PC-9 (cell line): Measurements from ENCODE around the gene SH3GL2. TPM values are rescaled to one million over a fixed set of nuclear protein-coding genes. Genes with fewer than 3 reads are reported as not detected.

Experiments used
- BruUV-seq: library from RNA; stranded (reverse); fragments of 400-500 nt; replicated peaks from 2 replicates; lab custom pipeline; 2021; lab: Mats Ljungman, UMichigan
- CTCF ChIA-PET: fragments of 300-600 bp; sonication (Branson Sonifier 250); formaldehyde crosslinking; loops from one replicate; lab custom pipeline; 2022; ENCODE audit warnings: antibody characterized with exemption; lab: Charles Lee
- POLR2A ChIA-PET: fragments of 300-600 bp; sonication (Branson Sonifier 250); formaldehyde crosslinking; loops from one replicate; lab custom pipeline; 2022; ENCODE audit warnings: antibody characterized with exemption; ENCODE audit not compliant: unreplicated experiment; lab: Charles Lee
- DNase-seq, 2 experiments: peaks; one replicate each; pipeline versions ENCODE4 v3.0.0 to v3.0.0-alpha.2; 2015 to 2022; ENCODE audit warnings: mixed read lengths in 1 of 2
- H2AFZ ChIP-seq: fragments of 200-600 bp; sonication (generic); 2 replicates; pipeline ENCODE4 v1.8.1; 2017; ENCODE audit warnings: antibody characterized with exemption
- H3F3A ChIP-seq: fragments of 200-600 bp; sonication (generic); 2 replicates; pipeline ENCODE4 v1.8.1; 2017; ENCODE audit warnings: antibody characterized with exemption, mild to moderate bottlenecking, low read depth; ENCODE audit not compliant: insufficient read depth
- H3K27ac ChIP-seq: fragments of 200-600 bp; sonication (generic); 2 replicates; pipeline ENCODE4 v1.6.1; 2016; ENCODE audit warnings: mixed run types
- H3K27me3 ChIP-seq: fragments of 200-600 bp; sonication (generic); 2 replicates; pipeline ENCODE4 v1.6.1; 2016; ENCODE audit warnings: low read depth, mixed run types; ENCODE audit not compliant: insufficient read depth
- H3K36me3 ChIP-seq: fragments of 200-600 bp; sonication (generic); 2 replicates; pipeline ENCODE4 v1.6.1; 2016; ENCODE audit warnings: low read depth, mixed run types
- H3K4me1 ChIP-seq: fragments of 200-600 bp; sonication (generic); replicated peaks from 2 replicates; pipeline ENCODE4 v1.6.1; 2016; ENCODE audit warnings: mixed run types; ENCODE audit not compliant: insufficient read depth
- H3K4me2 ChIP-seq: fragments of 200-600 bp; sonication (generic); 2 replicates; pipeline ENCODE4 v1.6.1; 2017; ENCODE audit warnings: mixed run types
- H3K4me3 ChIP-seq: fragments of 200-600 bp; sonication (generic); 2 replicates; pipeline ENCODE4 v1.6.1; 2016; ENCODE audit warnings: mixed run types
- H3K79me2 ChIP-seq: fragments of 200-600 bp; sonication (generic); 2 replicates; pipeline ENCODE4 v1.6.1; 2017; ENCODE audit warnings: low read depth, mixed run types
- H3K9me2 ChIP-seq: fragments of 200-600 bp; sonication (generic); 2 replicates; pipeline ENCODE4 v1.8.1; 2017; ENCODE audit warnings: mild to moderate bottlenecking; ENCODE audit not compliant: insufficient read depth
- H3K9me3 ChIP-seq: fragments of 200-600 bp; sonication (generic); 2 replicates; pipeline ENCODE4 v1.8.1; 2016; ENCODE audit warnings: low read depth; ENCODE audit not compliant: insufficient read depth
- H4K20me1 ChIP-seq: fragments of 200-600 bp; sonication (generic); 2 replicates; pipeline ENCODE4 v1.8.1; 2017; ENCODE audit not compliant: insufficient read depth
- CTCF ChIP-seq: fragments of 200-600 bp; sonication (generic); conservative IDR thresholded peaks from 2 replicates; pipeline ENCODE4 v1.6.1; 2017; ENCODE audit warnings: mixed run types, antibody characterized with exemption, mild to moderate bottlenecking, moderate library complexity
- EZH2 ChIP-seq: fragments of 200-600 bp; sonication (generic); IDR thresholded peaks from 2 replicates; pipeline ENCODE4 v1.8.0; 2017; ENCODE audit warnings: antibody characterized with exemption, low read depth
- intact Hi-C: fragments of 100-400 bp; cut with micrococcal nuclease; formaldehyde crosslinking; loops from one replicate; pipeline ENCODE4 v1.10.0; 2022; ENCODE audit not compliant: unreplicated experiment
- total RNA-seq: library from RNA; stranded (reverse); gene quantifications from 2 replicates; pipeline ENCODE4 v1.2.3, GENCODE V29; 2021

The SH3GL2 gene
- total RNA-seq, 1 experiment from 2014 or later: not detected

- intact Hi-C loops: no loop called here
These were observed 10.9 kb downstream of the SH3GL2 start for GRCh38 chr9:17589771-17590170.

GRCh38 chr9:17594961-17595360 is 16.1 kb downstream of the SH3GL2 start:
- ChIA-PET POLR2A (no interaction called here), CTCF (no interaction called here)
- no peaks in the 10 kb centered on the region for H3F3A ChIP-seq
- no peak overlapping the region for H2AFZ ChIP-seq
- no peak overlapping the region for H3K4me3 ChIP-seq
- H3K4me2 ChIP-seq: no peak overlapping the region
- no peaks in the 10 kb centered on the region for H3K79me2 ChIP-seq
- H3K27ac ChIP-seq: no peak overlapping the region
- H3K9me3 ChIP-seq: no peaks in the 10 kb centered on the region
- DNase-seq: no peak
- no peaks in the 10 kb centered on the region for H4K20me1 ChIP-seq
- H3K4me1 ChIP-seq: no peaks in the 10 kb centered on the region
- H3K36me3 ChIP-seq: no peaks in the 10 kb centered on the region
- H3K9me2 ChIP-seq: no peaks in the 10 kb centered on the region
- intact Hi-C loops: no loop called here
- no peak for TF ChIP-seq CTCF
- no peak for TF ChIP-seq EZH2
- BruUV-seq: no TSS peak
- peaks cover 12% of the 10 kb centered on the region for H3K27me3 ChIP-seq

More at GRCh38 chr9:17589771-17590170, 10.9 kb downstream of the SH3GL2 start:
- H3K4me1 ChIP-seq: no peaks in the 10 kb centered on the region
- H3F3A ChIP-seq: no peaks in the 10 kb centered on the region
- no peaks in the 10 kb centered on the region for H3K9me3 ChIP-seq
- no peak overlapping the region for H3K4me2 ChIP-seq
- no peaks in the 10 kb centered on the region for H3K79me2 ChIP-seq
- CTCF ChIA-PET: no interaction called here
- DNase-seq: no peak
- H3K4me3 ChIP-seq: no peak overlapping the region
- H4K20me1 ChIP-seq: no peaks in the 10 kb centered on the region
- no TSS peak for BruUV-seq
- no peaks in the 10 kb centered on the region for H3K36me3 ChIP-seq
- POLR2A ChIA-PET: no interaction called here
- no peak overlapping the region for H3K27ac ChIP-seq
- TF ChIP-seq EZH2 (no peak), CTCF (no peak)
- H2AFZ ChIP-seq: no peak overlapping the region
- H3K27me3 ChIP-seq: peaks cover 33% of the 10 kb centered on the region
- H3K9me2 ChIP-seq: no peaks in the 10 kb centered on the region

GRCh38 chr9:17597977-17598376 is 19.1 kb downstream of the SH3GL2 start:
- Histone ChIP-seq H3K27ac (no peak overlapping the region), H3K4me2 (no peak overlapping the region), H3K9me3 (no peaks in the 10 kb centered on the region), H3F3A (no peaks in the 10 kb centered on the region), H2AFZ (no peak overlapping the region), H3K9me2 (no peaks in the 10 kb centered on the region), H3K79me2 (no peaks in the 10 kb centered on the region), H3K36me3 (no peaks in the 10 kb centered on the region), H3K4me3 (no peak overlapping the region), H4K20me1 (no peaks in the 10 kb centered on the region), H3K4me1 (no peaks in the 10 kb centered on the region), H3K27me3 (peaks cover 10% of the 10 kb centered on the region)
- TF ChIP-seq CTCF (no peak), EZH2 (no peak)
- BruUV-seq: no TSS peak
- no peak for DNase-seq
- intact Hi-C loops: no loop called here
- ChIA-PET POLR2A (no interaction called here), CTCF (no interaction called here)
